ENCODE results near the gene OST4. TPM values are rescaled to one million over a fixed set of nuclear protein-coding genes. Genes with fewer than 3 reads are reported as not detected.
"Not testable (repeated sequence)": the region's sequence is repeated elsewhere in the genome, so short reads cannot be mapped to it uniquely, and the experiment has no call there.

Gene OST4
- total RNA-seq, 1 experiment from 2014 or later: 339 TPM

DNA sequence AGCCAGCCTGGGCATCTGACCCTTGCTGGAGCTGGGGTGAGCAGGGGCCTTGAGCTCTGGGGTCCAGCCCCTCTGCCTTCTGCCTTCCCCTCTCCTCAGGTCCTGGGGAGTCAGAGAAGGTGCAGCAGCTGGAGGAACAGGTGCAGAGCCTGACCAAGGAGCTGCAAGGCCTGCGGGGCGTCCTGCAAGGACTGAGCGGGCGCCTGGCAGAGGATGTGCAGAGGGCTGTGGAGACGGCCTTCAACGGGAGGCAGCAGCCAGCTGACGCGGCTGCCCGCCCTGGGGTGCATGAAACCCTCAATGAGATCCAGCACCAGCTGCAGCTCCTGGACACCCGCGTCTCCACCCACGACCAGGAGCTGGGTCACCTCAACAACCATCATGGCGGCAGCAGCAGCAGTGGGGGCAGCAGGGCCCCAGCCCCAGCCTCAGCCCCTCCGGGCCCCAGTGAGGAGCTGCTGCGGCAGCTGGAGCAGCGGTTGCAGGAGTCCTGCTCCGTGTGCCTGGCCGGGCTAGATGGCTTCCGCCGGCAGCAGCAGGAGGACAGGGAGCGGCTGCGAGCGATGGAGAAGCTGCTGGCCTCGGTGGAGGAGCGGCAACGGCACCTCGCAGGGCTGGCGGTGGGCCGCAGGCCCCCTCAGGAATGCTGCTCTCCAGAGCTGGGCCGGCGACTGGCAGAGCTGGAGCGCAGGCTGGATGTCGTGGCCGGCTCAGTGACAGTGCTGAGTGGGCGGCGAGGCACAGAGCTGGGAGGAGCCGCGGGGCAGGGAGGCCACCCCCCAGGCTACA is 10.7 kb upstream of the OST4 start:
- in situ Hi-C loops (cut with HindIII; ENCODE audit: low sequenced_read_pairs): no loop called here
- peak; percentile 68 for DNase-seq (ENCODE audit: low spot score)

- DNase-seq (ENCODE audit: low spot score): no peak
- in situ Hi-C loops (cut with HindIII; ENCODE audit: low sequenced_read_pairs): no loop called here
These were observed 9.1 kb upstream of the OST4 start for GRCh38 chr2:27080603-27080936.

DNA sequence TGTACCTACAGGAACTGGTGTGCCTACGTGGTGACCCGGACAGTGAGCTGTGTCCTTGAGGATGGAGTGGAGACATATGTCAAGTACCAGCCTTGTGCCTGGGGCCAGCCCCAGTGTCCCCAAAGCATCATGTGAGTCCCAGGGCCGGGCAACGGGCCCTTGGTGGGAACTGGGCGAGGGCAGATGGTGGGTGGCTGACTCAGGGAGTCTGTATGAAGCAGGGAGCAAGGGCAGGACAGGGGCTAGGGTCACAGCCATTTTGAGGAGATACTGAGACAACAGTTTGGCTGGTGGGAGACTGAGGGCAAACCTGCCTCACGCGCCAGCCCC is 8.7 kb upstream of the OST4 start:
- no peak for DNase-seq (ENCODE audit: low spot score)
- in situ Hi-C loops (cut with HindIII; ENCODE audit: low sequenced_read_pairs): no loop called here

DNA sequence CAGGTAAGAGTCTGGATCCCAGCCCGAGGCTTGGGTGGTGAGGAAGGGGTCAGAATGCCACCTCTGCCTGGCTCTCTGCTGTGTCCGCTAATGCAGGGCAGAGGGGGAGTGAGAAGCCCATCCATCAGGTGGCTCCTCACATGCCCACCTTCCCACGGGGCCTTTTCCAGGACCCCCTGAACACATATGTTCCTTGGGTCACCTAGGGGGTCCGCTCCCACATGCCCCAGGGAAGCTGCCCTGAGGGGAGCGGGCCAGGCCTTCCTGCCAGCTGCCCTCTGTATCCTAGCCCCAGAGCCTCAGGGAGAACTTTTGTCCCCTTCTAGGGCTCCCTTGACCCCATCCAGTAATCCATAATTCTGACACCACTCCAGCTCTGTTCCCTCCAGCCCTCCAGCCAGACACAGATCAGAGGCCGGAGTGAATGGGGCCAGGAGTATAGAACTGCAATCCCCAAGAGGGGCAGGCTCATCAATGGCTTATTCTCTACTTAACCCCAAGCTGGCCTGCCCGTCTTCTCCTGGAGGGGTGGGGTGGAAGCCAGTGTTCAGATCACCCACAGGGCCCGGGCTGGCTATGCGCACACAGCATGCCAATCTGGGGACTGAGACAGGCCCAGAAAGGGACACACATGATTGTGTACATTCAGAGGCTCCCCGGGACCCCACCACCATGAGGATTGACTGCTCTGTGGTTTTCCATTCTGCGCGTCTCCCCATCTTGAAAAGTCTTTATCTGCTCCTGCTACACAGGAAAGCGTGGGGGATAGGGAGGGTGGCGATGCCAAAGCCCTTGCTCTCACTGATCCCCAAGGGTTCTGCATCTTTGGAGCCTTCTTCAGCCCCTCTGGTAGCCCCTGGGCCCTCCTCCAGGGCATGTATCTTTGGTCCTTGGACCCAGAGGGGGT is 8.0 kb upstream of the OST4 start:
- DNase-seq (ENCODE audit: low spot score): no peak
- in situ Hi-C loops (cut with HindIII; ENCODE audit: low sequenced_read_pairs): no loop called here

GRCh38 chr2:27078267-27079194 is 7.1 kb upstream of the OST4 start, which contains the start of gene EMILIN1:
TSS of gene EMILIN1 (plus strand) at chr2:27078615. CDS start at chr2:27079066, 451 bp downstream.
- in situ Hi-C loops (cut with HindIII; ENCODE audit: low sequenced_read_pairs): no loop called here
- no peak for DNase-seq (ENCODE audit: low spot score)

GRCh38 chr2:27077231-27077630 is 5.8 kb upstream of the OST4 start:
- in situ Hi-C loops (cut with HindIII; ENCODE audit: low sequenced_read_pairs): no loop called here
- DNase-seq (ENCODE audit: low spot score): no peak

GRCh38 chr2:27076323-27076722 is 4.9 kb upstream of the OST4 start:
- DNase-seq (ENCODE audit: low spot score): no peak
- in situ Hi-C loops (cut with HindIII; ENCODE audit: low sequenced_read_pairs): no loop called here

DNA sequence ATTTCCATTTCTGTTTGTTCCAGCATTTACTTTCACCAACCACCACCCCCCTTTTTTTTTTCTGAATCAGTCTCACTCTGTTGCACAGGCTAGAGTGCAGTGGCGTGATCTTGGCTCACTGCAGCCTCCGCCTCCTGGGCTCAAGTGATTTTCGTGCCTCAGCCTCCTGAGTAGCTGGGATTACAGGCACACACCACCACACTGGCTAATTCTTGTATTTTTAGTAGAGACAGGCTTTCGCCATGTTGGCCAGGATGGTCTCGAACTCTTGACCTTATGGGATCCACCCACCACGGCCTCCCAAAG is 4.1 kb upstream of the OST4 start:
- in situ Hi-C loops (cut with HindIII; ENCODE audit: low sequenced_read_pairs); DNase-seq (ENCODE audit: low spot score): not testable (repeated sequence)

- in situ Hi-C loops (cut with HindIII; ENCODE audit: low sequenced_read_pairs): no loop called here
- no peak for DNase-seq (ENCODE audit: low spot score)
These were observed 3.5 kb upstream of the OST4 start for GRCh38 chr2:27074738-27075565.

DNA sequence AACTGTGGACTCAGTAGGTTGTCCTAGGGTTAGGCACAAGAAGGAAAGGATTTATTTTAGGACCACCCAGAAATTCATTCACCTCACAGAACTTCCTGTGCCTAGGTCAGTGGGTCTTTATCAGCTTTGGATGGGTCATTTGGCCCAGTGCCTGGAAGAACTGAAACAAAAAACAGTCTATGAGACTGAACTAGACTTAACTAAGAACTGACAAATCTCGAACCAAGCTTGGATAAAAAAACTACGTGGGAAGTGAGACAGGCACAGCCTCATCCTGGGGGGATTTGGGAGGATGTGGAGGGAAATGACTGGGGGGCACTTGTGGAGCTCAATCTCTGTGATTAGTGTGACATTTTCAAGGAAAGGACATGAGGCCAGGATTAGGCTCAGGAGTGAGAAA is 2.3 kb upstream of the OST4 start:
- in situ Hi-C loops (cut with HindIII; ENCODE audit: low sequenced_read_pairs): no loop called here
- no peak for DNase-seq (ENCODE audit: low spot score)

DNA sequence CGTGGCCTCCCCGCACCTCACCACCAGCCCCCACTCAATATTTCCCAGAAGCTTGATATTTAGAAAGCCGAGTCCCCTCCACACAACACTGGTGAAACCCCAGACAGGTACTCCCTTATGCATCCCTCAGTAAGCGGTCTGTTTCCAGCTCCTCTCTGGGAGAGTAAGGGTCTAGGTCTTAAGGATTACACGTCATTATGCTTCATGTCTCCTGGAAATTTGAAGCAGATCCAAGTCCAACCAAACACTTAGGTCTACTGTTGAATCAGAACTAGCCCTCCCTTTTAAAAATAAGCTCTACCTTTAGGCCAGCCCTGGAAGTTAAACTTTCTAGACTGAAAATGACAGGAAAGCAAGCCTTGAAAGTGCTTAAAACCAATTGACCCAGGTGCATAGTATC is 1.5 kb upstream of the OST4 start:
- in situ Hi-C loops (cut with HindIII; ENCODE audit: low sequenced_read_pairs): no loop called here

GRCh38 chr2:27071990-27072830 is 756 bp upstream of the OST4 start:
- in situ Hi-C loops (cut with HindIII; ENCODE audit: low sequenced_read_pairs): no loop called here
- DNase-seq (ENCODE audit: low spot score): no peak

More for the DNA sequence above, 1.5 kb upstream of the OST4 start:
- DNase-seq (ENCODE audit: low spot score): no peak

DNA sequence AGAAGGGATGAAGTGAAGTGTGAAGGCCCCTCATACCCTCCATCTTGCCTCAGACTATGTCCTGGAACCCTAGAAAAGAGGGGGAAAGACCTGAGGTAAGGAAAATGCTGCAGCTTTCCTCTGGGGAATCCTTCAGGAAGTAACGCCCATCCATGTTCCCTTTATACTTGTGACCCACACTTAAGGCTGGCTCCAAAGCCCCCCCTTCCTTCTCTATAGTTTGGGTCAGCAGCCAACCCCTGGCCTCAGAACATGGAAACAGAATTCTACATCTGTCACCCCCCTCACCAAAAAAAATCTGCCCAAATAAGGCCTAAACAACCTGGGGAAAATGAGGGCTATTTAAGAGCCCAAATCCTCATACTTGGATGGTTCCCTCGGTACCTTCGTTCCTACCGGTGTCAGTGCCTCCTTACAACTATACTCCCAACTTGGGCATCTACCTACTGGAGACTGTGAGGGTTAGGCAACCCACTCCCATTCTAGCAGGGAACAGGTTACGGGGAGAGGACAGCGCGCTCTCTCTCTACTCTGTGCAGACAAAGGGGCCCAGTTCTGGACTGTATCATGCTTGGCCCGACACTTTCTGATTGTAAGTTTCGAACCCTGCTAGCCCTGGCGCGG is 689 bp downstream of the OST4 start:
- in situ Hi-C loops (cut with HindIII; ENCODE audit: low sequenced_read_pairs): no loop called here
- no peak for DNase-seq (ENCODE audit: low spot score)

DNA sequence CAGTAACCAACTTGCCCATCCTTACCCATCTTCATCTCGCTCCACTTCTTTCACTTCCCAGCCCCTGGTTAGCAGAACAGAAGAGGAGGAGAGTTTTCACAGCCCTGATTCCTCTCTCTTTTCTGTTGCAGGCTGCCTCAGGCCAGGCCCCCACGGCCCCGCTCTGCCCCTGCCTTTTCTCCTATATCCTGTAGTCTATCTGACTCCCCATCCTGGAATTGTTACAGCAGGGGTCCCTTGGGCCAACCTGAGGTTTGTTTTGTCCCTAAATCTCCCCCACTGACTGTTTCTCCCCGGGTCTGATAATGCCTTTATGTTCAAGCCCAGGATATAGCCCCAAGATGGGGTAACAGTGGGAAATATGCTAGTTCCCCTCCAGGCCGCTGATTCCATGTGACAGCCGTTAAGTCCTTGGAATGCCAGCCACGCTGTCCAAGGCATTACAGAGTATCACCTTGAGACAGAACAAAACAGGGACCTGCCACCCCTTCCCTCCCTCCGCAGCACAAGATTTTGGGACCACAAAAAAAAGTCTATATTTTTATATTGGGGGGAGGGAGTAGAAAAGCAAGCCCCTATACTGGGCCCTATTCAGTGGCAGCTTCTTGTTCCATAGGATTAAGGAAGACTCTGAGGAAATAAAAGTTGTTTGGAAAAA is 1.4 kb downstream of the OST4 start:
- DNase-seq (ENCODE audit: low spot score): no peak
- in situ Hi-C loops (cut with HindIII; ENCODE audit: low sequenced_read_pairs): no loop called here

DNA sequence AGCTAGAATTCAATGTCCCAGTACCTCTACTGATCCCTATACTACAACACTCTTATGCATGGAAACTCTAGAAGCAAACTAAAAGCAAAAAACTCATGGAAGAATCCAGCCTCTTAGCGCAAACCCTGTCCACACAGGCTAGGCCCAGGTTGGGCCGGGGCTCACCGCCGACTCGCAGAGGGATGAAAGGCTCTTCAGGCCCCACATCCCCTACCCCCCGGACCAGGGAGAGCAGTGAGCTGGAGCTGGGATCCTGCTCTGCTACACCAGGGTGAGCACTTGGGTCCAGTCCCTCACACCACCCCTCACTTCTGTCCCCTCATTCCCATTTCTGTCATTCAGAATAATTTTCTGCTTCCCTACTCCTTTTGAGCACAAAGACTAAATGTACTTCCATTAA is 2.0 kb downstream of the OST4 start:
- in situ Hi-C loops (cut with HindIII; ENCODE audit: low sequenced_read_pairs): no loop called here
- no peak for DNase-seq (ENCODE audit: low spot score)

DNA sequence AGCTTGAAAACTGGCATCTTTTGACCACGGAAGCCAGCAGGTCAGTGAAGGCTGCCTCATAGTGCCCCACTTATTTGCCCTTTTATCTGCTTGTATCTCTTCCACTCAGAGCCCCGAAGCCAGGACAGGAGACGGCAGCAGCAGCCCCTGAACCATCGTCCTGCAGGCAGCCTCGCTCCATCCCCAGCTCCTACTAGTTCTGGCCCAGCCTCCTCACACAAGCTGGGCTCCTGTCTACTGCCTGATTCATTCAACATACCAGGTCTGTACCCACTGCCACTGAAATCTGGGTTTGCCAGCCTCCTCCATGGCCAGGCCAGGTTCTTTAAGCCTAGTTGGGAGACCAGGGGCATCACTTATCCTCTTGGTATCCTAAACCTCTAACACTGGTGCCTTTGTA is 4.1 kb downstream of the OST4 start:
- in situ Hi-C loops (cut with HindIII; ENCODE audit: low sequenced_read_pairs): no loop called here
- no peak for DNase-seq (ENCODE audit: low spot score)

DNA sequence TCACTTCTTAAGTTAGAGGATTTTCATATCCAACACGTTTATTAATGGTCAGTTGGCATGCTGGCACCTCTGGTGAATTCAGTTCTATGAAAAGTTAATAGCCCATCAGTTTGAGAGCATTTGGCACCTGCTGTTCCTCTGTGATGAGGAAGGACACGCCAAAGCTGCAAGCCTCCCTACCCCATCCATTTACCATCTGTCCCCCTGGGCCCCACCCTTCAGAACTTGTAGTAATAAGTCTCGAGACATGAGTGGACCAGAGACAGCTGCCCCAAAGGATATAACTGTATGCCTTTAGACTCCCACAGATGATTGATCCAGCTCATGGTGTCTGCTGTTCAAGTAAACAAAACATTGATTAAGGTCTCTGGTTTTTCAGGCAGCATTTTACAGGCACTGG is 6.3 kb downstream of the OST4 start:
- in situ Hi-C loops (cut with HindIII; ENCODE audit: low sequenced_read_pairs): no loop called here
- no peak for DNase-seq (ENCODE audit: low spot score)

Data from G401 (cell line).